HepG2 (cell line): ENCODE data around the gene FSIP1. TPM values are rescaled to one million over a fixed set of nuclear protein-coding genes. Genes with fewer than 3 reads are reported as not detected.
A peak's percentile ranks its signal among the peaks of the same experiment; 100 is the strongest.

Experiments
- ATAC-seq: fragments of 200-7000 bp; cut with Tn5 transposase; 3 replicates; pipeline ENCODE4 v1.9.1; 2020; ENCODE audit warnings: mild to moderate bottlenecking, moderate library complexity
- BruUV-seq: library from RNA; stranded (reverse); fragments of 400-500 nt; replicated peaks from 2 replicates; lab custom pipeline; 2021; lab: Mats Ljungman, UMichigan
- CTCF ChIA-PET: fragments of 300-600 bp; formaldehyde crosslinking; extraction: SDS; loops from one replicate; lab custom pipeline; 2021; ENCODE audit warnings: low total read pairs, inconsistent platforms, low intra/inter-chr PET ratio; lab: Yijun Ruan, JAX
- POLR2A ChIA-PET: fragments of 350-600 bp; sonication (Branson Sonifier 250); formaldehyde crosslinking; loops from one replicate; lab custom pipeline; 2020; ENCODE audit warnings: antibody characterized with exemption, inconsistent platforms; lab: Yijun Ruan, JAX
- DNase-seq: peaks from one replicate; pipeline ENCODE4 v3.0.0-alpha.2; 2015; ENCODE audit warnings: low spot score
- FAIRE-seq: peaks from 3 replicates; lab custom pipeline; 2011; peaks lifted over from hg19 to GRCh38; lab: Jason Lieb, UNC
- H2AFZ ChIP-seq: one replicate; pipeline ENCODE4 v1.6.1; 2011; ENCODE audit warnings: low read length, inconsistent platforms
- H3K27ac ChIP-seq: fragments of 300-600 bp; 3 replicates; pipeline ENCODE4 v1.8.0; 2011; ENCODE audit warnings: mixed run types, mild to moderate bottlenecking, mixed read lengths, low read length, inconsistent platforms; ENCODE audit not compliant: insufficient read depth; ENCODE audit errors: extremely low read length
- H3K27me3 ChIP-seq, 2 experiments: fragments of 200-600 bp in 1 of 2; 2 replicates in 1 of 2; 3 replicates in 1 of 2; pipeline versions ENCODE4 v1.6.0 to v1.8.0; 2011; ENCODE audit warnings: low read length in 2 of 2, mild to moderate bottlenecking in 2 of 2, moderate library complexity in 2 of 2, inconsistent platforms in 1 of 2; ENCODE audit not compliant: insufficient read depth in 2 of 2, control insufficient read depth in 1 of 2
- H3K36me3 ChIP-seq, 2 experiments: fragments of 200-600 bp in 1 of 2; replicated peaks in 1 of 2; 2 replicates in 1 of 2; 3 replicates in 1 of 2; pipeline versions ENCODE4 v1.5.1 to v1.8.0; 2011; ENCODE audit warnings: low read length in 2 of 2, inconsistent platforms in 1 of 2; ENCODE audit not compliant: insufficient read depth in 2 of 2, control insufficient read depth in 1 of 2
- H3K4me1 ChIP-seq: 2 replicates; pipeline ENCODE4 v1.5.1; 2012; ENCODE audit warnings: low read length, inconsistent platforms; ENCODE audit not compliant: insufficient read depth
- H3K4me2 ChIP-seq: 2 replicates; pipeline ENCODE4 v1.6.0; 2011; ENCODE audit warnings: low read depth, low read length, inconsistent platforms
- H3K4me3 ChIP-seq, 3 experiments: fragments of 200-600 bp in 1 of 3; sonication (generic), shearing (Covaris generic) in 1 of 3; replicated peaks in 1 of 3; 2 replicates each; pipeline ENCODE4 v1.5.1; 2011 to 2016; ENCODE audit warnings: low read length in 3 of 3, inconsistent platforms in 2 of 3, low read depth in 2 of 3, mild to moderate bottlenecking in 2 of 3, control low read depth in 1 of 3, mixed read lengths in 1 of 3; ENCODE audit not compliant: insufficient read depth in 1 of 3
- H3K79me2 ChIP-seq: one replicate; pipeline ENCODE4 v1.6.1; 2011; ENCODE audit warnings: low read length, inconsistent platforms; ENCODE audit not compliant: insufficient read depth
- H3K9ac ChIP-seq: 2 replicates; pipeline ENCODE4 v1.6.0; 2011; ENCODE audit warnings: mild to moderate bottlenecking, low read depth, low read length, inconsistent platforms; ENCODE audit not compliant: insufficient read depth
- H3K9me3 ChIP-seq: 2 replicates; pipeline ENCODE4 v1.5.1; 2012; ENCODE audit warnings: mild to moderate bottlenecking, low read length
- H4K20me1 ChIP-seq: 2 replicates; pipeline ENCODE4 v1.6.0; 2011; ENCODE audit warnings: inconsistent platforms, mild to moderate bottlenecking, low read length, moderate library complexity; ENCODE audit not compliant: insufficient read depth
- ERF ChIP-seq: IDR thresholded peaks from 2 replicates; pipeline ENCODE4 v1.6.1; 2018; ENCODE audit warnings: missing biosample characterization, missing genetic modification reagents
- JUNB ChIP-seq: sonication (generic); formaldehyde crosslinking; IDR thresholded peaks from 2 replicates; pipeline ENCODE4 v1.8.0; 2022; ENCODE audit warnings: missing genetic modification reagents, mild to moderate bottlenecking, borderline replicate concordance
- KMT2B ChIP-seq: IDR thresholded peaks from 2 replicates; pipeline ENCODE4 v1.6.1; 2016; ENCODE audit warnings: missing genetic modification reagents, missing compliant biosample characterization
- MYNN ChIP-seq: sonication (generic); formaldehyde crosslinking; IDR thresholded peaks from 2 replicates; pipeline ENCODE4 v1.4.0; 2020; ENCODE audit warnings: mild to moderate bottlenecking, low read depth, missing genetic modification reagents
- POLR2A ChIP-seq, 2 experiments: IDR thresholded peaks; 2 replicates each; pipeline ENCODE4 v1.6.1; 2011; ENCODE audit warnings: low read depth in 2 of 2, low read length in 2 of 2, mild to moderate bottlenecking in 1 of 2, moderate library complexity in 1 of 2; ENCODE audit not compliant: insufficient read depth in 1 of 2
- POLR2G ChIP-seq: fragments of 200-400 bp; formaldehyde crosslinking; IDR thresholded peaks from 2 replicates; pipeline ENCODE4 v1.6.1; 2018; ENCODE audit warnings: mild to moderate bottlenecking, low read depth, low read length, moderate library complexity
- SMYD3 ChIP-seq: sonication (generic); formaldehyde crosslinking; IDR thresholded peaks from 2 replicates; pipeline ENCODE4 v1.8.1; 2023; ENCODE audit warnings: mild to moderate bottlenecking, missing genetic modification reagents
- SOX6 ChIP-seq, 2 experiments: fragments of 450-650 bp in 1 of 2; sonication (generic) in 1 of 2; formaldehyde crosslinking in 1 of 2; IDR thresholded peaks; 2 replicates each; pipeline versions ENCODE4 v1.4.0 to v1.6.1; 2017 to 2020; ENCODE audit warnings: antibody characterized with exemption in 1 of 2, mild to moderate bottlenecking in 1 of 2, missing genetic modification reagents in 1 of 2
- ZKSCAN1 ChIP-seq: fragments of 150-350 bp; IDR thresholded peaks from 2 replicates; pipeline ENCODE4 v1.6.1; 2014; ENCODE audit warnings: low read length
- ZNF232 ChIP-seq: sonication (generic); formaldehyde crosslinking; IDR thresholded peaks from 2 replicates; pipeline ENCODE4 v1.4.0; 2020; ENCODE audit warnings: missing genetic modification reagents, borderline replicate concordance
- WGBS: methylation state at CpG from one replicate; pipeline ENCODE4 v1.1.6; 2017; ENCODE audit warnings: low lambda C conversion rate; 5-methylcytosine and 5-hydroxymethylcytosine counted together
- in situ Hi-C: cut with HindIII; loops from 2 replicates; pipeline ENCODE4 v1.10.0; 2017; ENCODE audit warnings: low pct_unique_long_range_greater_than_20kb; ENCODE audit not compliant: extremely low pct_ligation_motif_present
- intact Hi-C: fragments of 100-400 bp; cut with micrococcal nuclease; formaldehyde crosslinking; loops from one replicate; pipeline ENCODE4 v1.10.0; 2022; ENCODE audit not compliant: unreplicated experiment
- polyA plus RNA-seq, 8 experiments: library from polyadenylated mRNA; depleted of rRNA in 3 of 8; stranded (reverse) in 7 of 8; unstranded in 1 of 8; fragments of >200 nt; fragmentation: Illumina TruSeq in 4 of 8; extraction: Trizol in 4 of 8; gene quantifications; 2 replicates each; pipeline versions ENCODE4 v1.2.1 to v1.2.3, GENCODE V29; 2011 to 2016; ENCODE audit warnings: low read depth in 4 of 8, missing spikeins in 1 of 8, mixed read lengths in 1 of 8; ENCODE audit not compliant: insufficient read depth in 1 of 8
- total RNA-seq, 5 experiments: library from RNA; depleted of rRNA; stranded (reverse); fragments of >200 nt; fragmentation: Illumina TruSeq; extraction: Trizol; gene quantifications; 2 replicates each; pipeline ENCODE4 v1.2.3, GENCODE V29; 2016; ENCODE audit warnings: low read depth in 1 of 5
- TF ChIP-seq, protein P1 (sequence below): sonication (generic); formaldehyde crosslinking; IDR thresholded peaks from 2 replicates; pipeline ENCODE4 v1.5.0; 2020; ENCODE audit warnings: mild to moderate bottlenecking, missing genetic modification reagents
- TF ChIP-seq, protein P2 (sequence below): sonication (generic); formaldehyde crosslinking; IDR thresholded peaks from 2 replicates; pipeline ENCODE4 v1.4.0; 2020; ENCODE audit warnings: missing genetic modification reagents, mild to moderate bottlenecking, borderline replicate concordance

The FSIP1 gene
- total and polyA plus RNA-seq, 2 of the 13 experiments (the other 11 are each of a cell fraction or from before 2014, with no cell fraction given): 0.18 TPM; not detected in 1

GRCh38 chr15:39593071-39593655, 189.5 kb downstream of the FSIP1 start:
- H3K79me2 ChIP-seq: no peaks in the 10 kb centered on the region
- H3K27ac ChIP-seq: no peak overlapping the region
- DNase-seq: no peak
- H3K36me3 ChIP-seq: peaks cover 44 to 71% of the 10 kb centered on the region in 2 experiments
- H3K9me3 ChIP-seq: no peaks in the 10 kb centered on the region
- no peaks in the 10 kb centered on the region for H3K27me3 ChIP-seq
- WGBS: 96% methylated on average over 11 of the region's 15 CpGs
- intact Hi-C loops (no loop called here), in situ Hi-C loops (no loop called here)
- H3K4me2 ChIP-seq: no peak overlapping the region
- H3K4me1 ChIP-seq: no peaks in the 10 kb centered on the region
- H4K20me1 ChIP-seq: no peaks in the 10 kb centered on the region; the same call in 1 of the 2 replicates
- no peak overlapping the region for H3K4me3 ChIP-seq
- BruUV-seq: no TSS peak
- no peak overlapping the region for H3K9ac ChIP-seq
- ChIA-PET POLR2A (no interaction called here), CTCF (no interaction called here)
- TF ChIP-seq POLR2A (IDR thresholded peaks at IDR 0.05; ENCODE audit: insufficient read depth in 1 of 2, low read depth in 2 of 2, low read length in 2 of 2) (peak in 1 of 2 experiments; percentile 23; a peak in 1 of 4 replicates), SMYD3 (CRISPR knock-in tag) (no peak)
- FAIRE-seq: no peak
- no peak for ATAC-seq
- no peak overlapping the region for H2AFZ ChIP-seq

GRCh38 chr15:39592500-39592899, 190.1 kb downstream of the FSIP1 start:
- no TSS peak for BruUV-seq
- no peaks in the 10 kb centered on the region for H3K9me3 ChIP-seq
- H3K9ac ChIP-seq: no peak overlapping the region
- in situ Hi-C loops: no loop called here
- no peak overlapping the region for H2AFZ ChIP-seq
- POLR2A ChIA-PET: no interaction called here
- no peak for FAIRE-seq
- DNase-seq: no peak
- intact Hi-C loops: no loop called here
- CTCF ChIA-PET: no interaction called here
- no peak for ATAC-seq
- no peaks in the 10 kb centered on the region for H3K79me2 ChIP-seq
- no peaks in the 10 kb centered on the region; the same call in 1 of the 2 replicates for H4K20me1 ChIP-seq
- no peak overlapping the region for H3K4me2 ChIP-seq
- peaks cover 49 to 78% of the 10 kb centered on the region in 2 experiments for H3K36me3 ChIP-seq
- no peak overlapping the region for H3K4me3 ChIP-seq
- peaks cover 4% of the 10 kb centered on the region; the same call in 1 of the 2 replicates for H3K4me1 ChIP-seq
- H3K27ac ChIP-seq: no peak overlapping the region
- H3K27me3 ChIP-seq: no peaks in the 10 kb centered on the region
- 98% methylated on average over 6 of the region's 6 CpGs for WGBS
- TF ChIP-seq POLR2G (no peak), SOX6 (IDR thresholded peaks at IDR 0.05) (no peak), SOX6 (CRISPR knock-in tag; IDR thresholded peaks at IDR 0.05) (no peak), ZKSCAN1 (no peak), JUNB (CRISPR knock-in tag) (no peak), ERF (no peak), MYNN (CRISPR knock-in tag) (no peak), KMT2B (CRISPR knock-in tag) (no peak), ZNF232 (CRISPR knock-in tag) (no peak)
- TF ChIP-seq, protein P1, sequence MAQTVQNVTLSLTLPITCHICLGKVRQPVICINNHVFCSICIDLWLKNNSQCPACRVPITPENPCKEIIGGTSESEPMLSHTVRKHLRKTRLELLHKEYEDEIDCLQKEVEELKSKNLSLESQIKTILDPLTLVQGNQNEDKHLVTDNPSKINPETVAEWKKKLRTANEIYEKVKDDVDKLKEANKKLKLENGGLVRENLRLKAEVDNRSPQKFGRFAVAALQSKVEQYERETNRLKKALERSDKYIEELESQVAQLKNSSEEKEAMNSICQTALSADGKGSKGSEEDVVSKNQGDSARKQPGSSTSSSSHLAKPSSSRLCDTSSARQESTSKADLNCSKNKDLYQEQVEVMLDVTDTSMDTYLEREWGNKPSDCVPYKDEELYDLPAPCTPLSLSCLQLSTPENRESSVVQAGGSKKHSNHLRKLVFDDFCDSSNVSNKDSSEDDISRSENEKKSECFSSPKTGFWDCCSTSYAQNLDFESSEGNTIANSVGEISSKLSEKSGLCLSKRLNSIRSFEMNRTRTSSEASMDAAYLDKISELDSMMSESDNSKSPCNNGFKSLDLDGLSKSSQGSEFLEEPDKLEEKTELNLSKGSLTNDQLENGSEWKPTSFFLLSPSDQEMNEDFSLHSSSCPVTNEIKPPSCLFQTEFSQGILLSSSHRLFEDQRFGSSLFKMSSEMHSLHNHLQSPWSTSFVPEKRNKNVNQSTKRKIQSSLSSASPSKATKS: no peak
- TF ChIP-seq, protein P2, sequence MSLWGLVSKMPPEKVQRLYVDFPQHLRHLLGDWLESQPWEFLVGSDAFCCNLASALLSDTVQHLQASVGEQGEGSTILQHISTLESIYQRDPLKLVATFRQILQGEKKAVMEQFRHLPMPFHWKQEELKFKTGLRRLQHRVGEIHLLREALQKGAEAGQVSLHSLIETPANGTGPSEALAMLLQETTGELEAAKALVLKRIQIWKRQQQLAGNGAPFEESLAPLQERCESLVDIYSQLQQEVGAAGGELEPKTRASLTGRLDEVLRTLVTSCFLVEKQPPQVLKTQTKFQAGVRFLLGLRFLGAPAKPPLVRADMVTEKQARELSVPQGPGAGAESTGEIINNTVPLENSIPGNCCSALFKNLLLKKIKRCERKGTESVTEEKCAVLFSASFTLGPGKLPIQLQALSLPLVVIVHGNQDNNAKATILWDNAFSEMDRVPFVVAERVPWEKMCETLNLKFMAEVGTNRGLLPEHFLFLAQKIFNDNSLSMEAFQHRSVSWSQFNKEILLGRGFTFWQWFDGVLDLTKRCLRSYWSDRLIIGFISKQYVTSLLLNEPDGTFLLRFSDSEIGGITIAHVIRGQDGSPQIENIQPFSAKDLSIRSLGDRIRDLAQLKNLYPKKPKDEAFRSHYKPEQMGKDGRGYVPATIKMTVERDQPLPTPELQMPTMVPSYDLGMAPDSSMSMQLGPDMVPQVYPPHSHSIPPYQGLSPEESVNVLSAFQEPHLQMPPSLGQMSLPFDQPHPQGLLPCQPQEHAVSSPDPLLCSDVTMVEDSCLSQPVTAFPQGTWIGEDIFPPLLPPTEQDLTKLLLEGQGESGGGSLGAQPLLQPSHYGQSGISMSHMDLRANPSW (CRISPR knock-in tag): no peak
